LNCaP clone FGC (cell line): ENCODE measurements around the gene ITPRIP.
A peak's percentile ranks its signal among the peaks of the same experiment; 100 is the strongest.

ENCODE experiments used
- DNase-seq: peaks from one replicate; pipeline ENCODE4 v3.0.0-alpha.2; 2011; ENCODE audit warnings: low read depth
- H3K4me3 ChIP-seq: 2 replicates; pipeline ENCODE4 v1.5.1; 2011; ENCODE audit warnings: mild to moderate bottlenecking, low read depth, low read length, control low read depth
- CTCF ChIP-seq: IDR thresholded peaks from 2 replicates; pipeline ENCODE4 v1.5.1; 2012; ENCODE audit warnings: mild to moderate bottlenecking; ENCODE audit not compliant: control insufficient read depth, insufficient read depth; ENCODE audit errors: extremely low read depth

Gene ITPRIP

DNA sequence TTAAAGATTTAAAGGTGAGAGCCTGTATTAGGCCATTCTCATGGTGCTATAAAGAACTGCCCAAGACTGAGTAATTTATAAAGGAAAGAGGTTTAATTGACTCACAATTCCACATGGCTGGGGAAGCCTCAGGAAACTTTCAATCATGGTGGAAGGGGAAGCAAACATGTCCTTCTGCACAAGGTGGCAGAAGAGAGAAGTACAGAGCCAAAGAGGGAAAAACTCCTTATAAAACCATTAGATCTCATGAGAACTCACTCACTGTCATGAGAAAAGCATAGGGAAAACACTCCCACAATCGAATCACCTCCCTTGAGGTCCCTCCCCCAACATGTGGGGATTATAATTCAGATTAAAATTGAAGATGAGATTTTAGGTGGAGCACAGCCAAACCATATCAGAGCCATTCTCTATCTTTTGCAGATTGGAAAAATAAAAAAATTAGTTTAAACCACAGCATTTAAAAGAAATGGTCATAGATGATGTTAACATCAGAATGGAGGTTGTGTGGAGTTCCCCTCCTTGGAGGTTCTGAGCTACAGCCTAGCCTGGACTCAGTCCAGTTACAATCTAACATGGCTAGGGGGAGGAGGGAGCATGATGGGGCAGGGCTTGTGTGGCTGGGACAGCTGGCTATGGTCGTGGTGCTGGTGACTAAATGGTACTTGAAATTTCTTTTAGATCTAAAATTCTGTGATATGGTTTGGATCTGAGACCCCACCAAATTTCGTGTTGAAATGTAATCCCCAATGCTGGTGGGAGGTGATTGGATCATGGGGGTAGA lies 36.2 kb downstream of the ITPRIP start:
- TF ChIP-seq CTCF: no peak
- no peak for DNase-seq
- H3K4me3 ChIP-seq: no peak overlapping the region

GRCh38 chr10:104300736-104301292 lies 37.5 kb downstream of the ITPRIP start:
- no peak overlapping the region for H3K4me3 ChIP-seq
- peak; percentile 66 for TF ChIP-seq CTCF
- peak; percentile 86 for DNase-seq

DNA sequence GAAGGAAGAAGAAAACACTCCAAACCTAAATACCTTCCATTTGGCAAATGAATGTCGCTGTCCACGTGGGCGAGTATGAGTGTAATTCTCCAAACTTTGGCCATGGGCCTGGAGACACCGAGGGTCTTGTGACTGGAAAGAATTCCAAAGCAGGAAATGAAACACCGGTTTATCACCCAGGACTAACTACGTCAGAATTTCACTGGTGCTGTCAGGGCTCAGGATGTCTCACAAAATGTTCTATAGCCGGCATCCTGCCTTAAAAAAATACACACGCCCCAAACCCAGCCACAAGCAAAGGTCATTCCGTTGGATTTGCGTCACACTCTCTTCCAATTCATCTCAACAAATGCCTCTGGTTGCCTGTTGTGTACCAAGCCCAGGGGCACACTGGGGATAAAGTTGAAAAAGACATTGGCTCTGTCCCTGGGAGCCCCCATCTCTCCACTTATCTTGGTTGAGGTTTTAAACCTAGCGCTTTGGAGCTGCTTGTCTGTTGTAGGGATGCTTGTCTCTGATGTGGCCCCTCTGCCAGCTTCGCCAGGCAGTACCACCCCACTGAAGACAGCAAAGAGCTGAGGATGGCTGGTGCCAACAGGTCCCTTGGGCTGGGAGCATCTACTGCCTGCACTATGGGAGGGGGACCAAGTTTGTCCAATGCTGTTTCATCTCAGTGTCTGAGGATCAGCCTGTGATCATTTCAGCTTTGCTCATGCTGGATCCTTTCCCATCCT lies 38.1 kb downstream of the ITPRIP start:
- H3K4me3 ChIP-seq: no peak overlapping the region
- no peak for DNase-seq
- TF ChIP-seq CTCF: no peak

DNA sequence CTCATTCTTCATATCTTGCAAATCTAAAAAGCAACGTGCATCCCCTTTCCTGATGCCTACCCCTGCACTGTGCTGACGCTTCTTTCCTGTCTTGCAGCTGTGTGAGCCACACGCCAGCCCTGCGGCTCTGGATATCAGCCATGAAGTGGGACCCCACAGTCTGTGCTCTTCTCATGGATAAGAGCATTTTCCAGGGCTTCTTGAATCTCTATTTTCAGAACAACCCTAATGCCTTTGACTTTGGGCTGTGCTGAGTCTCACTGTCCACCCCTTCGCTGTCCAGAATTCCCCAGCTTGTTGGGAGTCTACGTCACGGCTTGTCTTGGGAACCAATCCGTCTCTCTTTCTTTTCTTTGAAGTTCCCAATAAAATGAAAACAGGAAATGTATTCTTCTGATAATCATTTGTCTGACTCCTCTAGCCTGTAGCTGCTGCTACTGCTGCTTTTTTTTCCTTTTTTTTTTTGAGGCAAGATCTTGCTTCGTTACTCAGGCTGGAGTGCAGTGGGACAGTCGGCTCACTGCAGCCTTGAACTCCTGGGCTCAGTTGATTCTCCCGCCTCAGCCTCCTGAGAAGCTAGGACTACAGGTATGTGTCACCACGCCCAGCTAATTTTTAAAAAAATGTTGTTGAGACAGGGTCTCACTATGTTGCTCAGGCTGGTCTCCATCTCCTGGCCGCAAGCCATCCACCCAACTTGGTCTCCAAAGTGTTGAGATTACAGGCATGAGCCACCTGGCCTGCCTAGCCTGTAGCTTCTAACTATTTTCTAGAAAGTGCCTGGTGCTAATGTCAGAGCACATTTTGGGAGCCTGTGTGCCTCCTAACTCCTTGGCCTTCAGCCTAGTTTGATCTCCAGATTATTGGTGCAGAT lies 39.0 kb downstream of the ITPRIP start:
- TF ChIP-seq CTCF: no peak
- no peak overlapping the region for H3K4me3 ChIP-seq
- no peak for DNase-seq

GRCh38 chr10:104297697-104298660 lies 40.3 kb downstream of the ITPRIP start:
- DNase-seq: no peak
- no peak overlapping the region for H3K4me3 ChIP-seq
- TF ChIP-seq CTCF: peak; percentile 34
